Measurements from ENCODE around the gene KCNK10.

Gene KCNK10

DNA sequence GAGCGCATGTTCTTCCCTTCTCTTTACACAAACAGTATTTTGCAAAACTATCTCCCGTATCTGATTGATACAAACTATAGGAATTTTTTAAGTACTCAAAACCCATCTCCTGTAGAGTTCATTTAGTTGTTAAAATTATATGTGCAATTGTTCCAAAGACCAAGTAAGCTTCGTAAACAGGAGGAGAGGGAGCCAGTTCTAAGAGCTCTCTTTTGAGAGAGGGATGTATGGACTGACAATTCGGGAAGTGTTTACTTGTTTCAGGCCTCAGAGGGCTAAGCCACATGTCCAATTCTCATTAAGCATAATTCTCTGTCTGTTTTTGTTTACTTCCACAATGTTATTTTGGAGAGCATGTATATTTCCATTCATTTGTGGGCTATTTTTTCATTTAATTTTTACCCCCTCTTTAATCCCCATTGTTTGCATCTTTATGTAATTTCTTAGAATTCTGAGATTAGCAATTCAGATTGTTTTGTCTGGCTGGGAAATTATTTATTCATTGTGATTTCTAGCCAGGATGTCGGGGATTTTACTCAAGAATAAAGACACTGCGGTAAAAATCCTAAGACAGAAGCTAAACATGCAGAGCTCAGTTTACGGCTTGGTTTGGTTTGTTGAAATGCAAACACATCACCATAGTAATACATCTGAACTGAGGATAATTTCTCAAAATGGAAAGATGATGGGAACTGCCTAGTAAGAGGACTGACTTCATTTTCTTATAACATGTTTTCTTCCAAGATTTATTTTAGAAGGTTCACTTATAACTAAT, 126.8 kb downstream of the KCNK10 start:
- TF ChIP-seq, protein P1, sequence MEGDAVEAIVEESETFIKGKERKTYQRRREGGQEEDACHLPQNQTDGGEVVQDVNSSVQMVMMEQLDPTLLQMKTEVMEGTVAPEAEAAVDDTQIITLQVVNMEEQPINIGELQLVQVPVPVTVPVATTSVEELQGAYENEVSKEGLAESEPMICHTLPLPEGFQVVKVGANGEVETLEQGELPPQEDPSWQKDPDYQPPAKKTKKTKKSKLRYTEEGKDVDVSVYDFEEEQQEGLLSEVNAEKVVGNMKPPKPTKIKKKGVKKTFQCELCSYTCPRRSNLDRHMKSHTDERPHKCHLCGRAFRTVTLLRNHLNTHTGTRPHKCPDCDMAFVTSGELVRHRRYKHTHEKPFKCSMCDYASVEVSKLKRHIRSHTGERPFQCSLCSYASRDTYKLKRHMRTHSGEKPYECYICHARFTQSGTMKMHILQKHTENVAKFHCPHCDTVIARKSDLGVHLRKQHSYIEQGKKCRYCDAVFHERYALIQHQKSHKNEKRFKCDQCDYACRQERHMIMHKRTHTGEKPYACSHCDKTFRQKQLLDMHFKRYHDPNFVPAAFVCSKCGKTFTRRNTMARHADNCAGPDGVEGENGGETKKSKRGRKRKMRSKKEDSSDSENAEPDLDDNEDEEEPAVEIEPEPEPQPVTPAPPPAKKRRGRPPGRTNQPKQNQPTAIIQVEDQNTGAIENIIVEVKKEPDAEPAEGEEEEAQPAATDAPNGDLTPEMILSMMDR (conservative IDR thresholded peaks at IDR 0.05; ENCODE audit: low read depth, low read length) = no peak
- H3K4me3 ChIP-seq (IDR thresholded peaks at IDR 0.05; ENCODE audit: insufficient read depth, low read depth, low read length) = no peak overlapping the region
- no peaks in the 10 kb centered on the region for H3K79me2 ChIP-seq (ENCODE audit: insufficient read depth, low read depth)
- H4K20me1 ChIP-seq (ENCODE audit: insufficient read depth) = no peaks in the 10 kb centered on the region
- H3K27me3 ChIP-seq (ENCODE audit: insufficient read depth, low read depth) = no peaks in the 10 kb centered on the region
- H3K36me3 ChIP-seq (ENCODE audit: insufficient read depth) = no peaks in the 10 kb centered on the region
- H3K27ac ChIP-seq = no peak overlapping the region
- H3K4me2 ChIP-seq = no peak overlapping the region
- no peak overlapping the region for H2AFZ ChIP-seq (ENCODE audit: low read depth)
- no peaks in the 10 kb centered on the region for H3K4me1 ChIP-seq (ENCODE audit: low read depth, poor library complexity, severe bottlenecking)
- no peak overlapping the region for H3K9ac ChIP-seq

DNA sequence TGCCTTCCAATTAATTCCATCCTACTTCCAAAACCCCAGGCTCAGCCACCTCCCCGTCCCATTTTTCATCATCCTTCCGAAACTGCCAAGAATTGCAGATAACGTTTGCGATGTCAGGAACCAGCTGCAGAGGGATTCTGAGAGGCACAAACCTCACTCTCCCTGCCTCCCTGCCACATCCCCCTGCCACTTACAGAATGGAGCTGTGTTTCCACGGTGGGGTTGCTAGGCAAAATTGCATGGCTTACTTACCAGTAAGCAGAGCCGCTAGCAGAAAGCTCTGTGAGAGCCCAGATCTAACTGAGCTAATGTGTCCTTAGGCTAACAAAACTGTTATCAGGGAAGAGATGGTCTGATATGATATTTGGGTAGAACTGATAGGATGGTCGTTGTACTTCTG, 127.4 kb downstream of the KCNK10 start:
- Histone ChIP-seq H3K79me2 (ENCODE audit: insufficient read depth, low read depth) (no peaks in the 10 kb centered on the region), H4K20me1 (ENCODE audit: insufficient read depth) (no peaks in the 10 kb centered on the region), H3K4me1 (ENCODE audit: low read depth, poor library complexity, severe bottlenecking) (no peaks in the 10 kb centered on the region), H3K9ac (no peak overlapping the region), H3K4me2 (no peak overlapping the region), H3K4me3 (IDR thresholded peaks at IDR 0.05; ENCODE audit: insufficient read depth, low read depth, low read length) (no peak overlapping the region), H2AFZ (ENCODE audit: low read depth) (no peak overlapping the region), H3K36me3 (ENCODE audit: insufficient read depth) (no peaks in the 10 kb centered on the region), H3K27me3 (ENCODE audit: insufficient read depth, low read depth) (no peaks in the 10 kb centered on the region), H3K27ac (no peak overlapping the region)
- TF ChIP-seq, protein P1 (conservative IDR thresholded peaks at IDR 0.05; ENCODE audit: low read depth, low read length) = no peak

DNA sequence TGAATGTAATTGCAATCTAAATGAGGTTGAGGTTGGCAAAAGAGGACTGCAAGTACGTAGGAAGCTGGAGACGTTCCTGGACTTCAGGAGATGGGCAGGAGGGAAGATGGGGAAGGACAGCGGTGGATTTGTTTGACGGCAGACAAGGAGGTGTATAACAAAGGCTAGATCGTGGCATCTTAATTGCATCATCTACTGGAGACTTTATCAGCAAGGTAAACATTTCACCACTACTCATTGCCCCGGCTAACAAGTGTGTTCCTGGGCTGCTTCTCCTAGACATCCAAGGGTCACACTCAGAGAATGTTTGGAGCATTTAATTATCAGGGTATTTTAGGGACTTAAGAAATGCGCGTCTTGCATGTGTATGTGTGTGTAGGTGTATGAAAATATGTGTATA, 128.5 kb downstream of the KCNK10 start:
- TF ChIP-seq, protein P1 (conservative IDR thresholded peaks at IDR 0.05; ENCODE audit: low read depth, low read length) = no peak
- no peaks in the 10 kb centered on the region for H4K20me1 ChIP-seq (ENCODE audit: insufficient read depth)
- no peak overlapping the region for H3K4me2 ChIP-seq
- no peak overlapping the region for H3K9ac ChIP-seq
- no peaks in the 10 kb centered on the region for H3K4me1 ChIP-seq (ENCODE audit: low read depth, poor library complexity, severe bottlenecking)
- no peaks in the 10 kb centered on the region for H3K79me2 ChIP-seq (ENCODE audit: insufficient read depth, low read depth)
- no peak overlapping the region for H3K27ac ChIP-seq
- H3K27me3 ChIP-seq (ENCODE audit: insufficient read depth, low read depth) = no peaks in the 10 kb centered on the region
- no peaks in the 10 kb centered on the region for H3K36me3 ChIP-seq (ENCODE audit: insufficient read depth)
- H3K4me3 ChIP-seq (IDR thresholded peaks at IDR 0.05; ENCODE audit: insufficient read depth, low read depth, low read length) = no peak overlapping the region
- no peak overlapping the region for H2AFZ ChIP-seq (ENCODE audit: low read depth)

DNA sequence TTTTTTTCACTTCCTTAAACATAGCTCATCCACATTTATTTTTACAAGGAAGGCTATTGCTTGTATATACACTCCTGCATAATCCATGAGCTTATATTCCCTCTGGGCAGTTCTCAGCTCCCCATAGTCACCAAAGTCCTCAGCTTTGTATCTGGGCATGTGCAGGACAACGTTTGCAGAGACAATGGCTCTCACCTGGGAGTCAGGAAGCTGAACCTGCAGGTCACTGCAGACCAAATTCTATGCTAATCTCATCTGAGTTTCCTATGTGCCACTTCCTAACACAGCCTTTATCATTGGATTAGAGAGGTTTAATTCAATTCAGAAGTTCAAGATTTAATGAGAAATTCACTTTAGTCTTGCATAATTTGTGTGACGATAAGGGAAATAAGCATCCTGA, 131.5 kb downstream of the KCNK10 start:
- no peak overlapping the region for H3K9ac ChIP-seq
- TF ChIP-seq, protein P1 (conservative IDR thresholded peaks at IDR 0.05; ENCODE audit: low read depth, low read length) = no peak
- H3K4me2 ChIP-seq = no peak overlapping the region
- H3K27me3 ChIP-seq (ENCODE audit: insufficient read depth, low read depth) = no peaks in the 10 kb centered on the region
- H2AFZ ChIP-seq (ENCODE audit: low read depth) = no peak overlapping the region
- no peak overlapping the region for H3K27ac ChIP-seq
- no peaks in the 10 kb centered on the region for H4K20me1 ChIP-seq (ENCODE audit: insufficient read depth)
- no peaks in the 10 kb centered on the region for H3K36me3 ChIP-seq (ENCODE audit: insufficient read depth)
- H3K79me2 ChIP-seq (ENCODE audit: insufficient read depth, low read depth) = no peaks in the 10 kb centered on the region
- H3K4me1 ChIP-seq (ENCODE audit: low read depth, poor library complexity, severe bottlenecking) = no peaks in the 10 kb centered on the region
- no peak overlapping the region for H3K4me3 ChIP-seq (IDR thresholded peaks at IDR 0.05; ENCODE audit: insufficient read depth, low read depth, low read length)
